Measurements from ENCODE around the gene AKAP13.

- TF ChIP-seq CTCF (IDR thresholded peaks at IDR 0.05) (no peak), GABPA (IDR thresholded peaks at IDR 0.05; ENCODE audit: low read depth) (no peak), EP300 (IDR thresholded peaks at IDR 0.05; ENCODE audit: borderline replicate concordance in 1 of 2, low read depth in 1 of 2, low read length in 1 of 2) (no peak), SIN3A (IDR thresholded peaks at IDR 0.05; ENCODE audit: borderline replicate concordance, low read depth, low read length) (no peak), MEF2A (IDR thresholded peaks at IDR 0.05; ENCODE audit: borderline replicate concordance, low read depth) (no peak), SMC3 (IDR thresholded peaks at IDR 0.05; ENCODE audit: low read depth, low read length) (no peak)
Observed at GRCh38 chr15:85336880-85337279, 43.5 kb upstream of the AKAP13 start.

Data from SK-N-SH (cell line).